Measurements from ENCODE around the gene SMAD6.
"Not testable (repeated sequence)": the region's sequence is repeated elsewhere in the genome, so short reads cannot be mapped to it uniquely, and the experiment has no call there.

SMAD6 gene

DNA sequence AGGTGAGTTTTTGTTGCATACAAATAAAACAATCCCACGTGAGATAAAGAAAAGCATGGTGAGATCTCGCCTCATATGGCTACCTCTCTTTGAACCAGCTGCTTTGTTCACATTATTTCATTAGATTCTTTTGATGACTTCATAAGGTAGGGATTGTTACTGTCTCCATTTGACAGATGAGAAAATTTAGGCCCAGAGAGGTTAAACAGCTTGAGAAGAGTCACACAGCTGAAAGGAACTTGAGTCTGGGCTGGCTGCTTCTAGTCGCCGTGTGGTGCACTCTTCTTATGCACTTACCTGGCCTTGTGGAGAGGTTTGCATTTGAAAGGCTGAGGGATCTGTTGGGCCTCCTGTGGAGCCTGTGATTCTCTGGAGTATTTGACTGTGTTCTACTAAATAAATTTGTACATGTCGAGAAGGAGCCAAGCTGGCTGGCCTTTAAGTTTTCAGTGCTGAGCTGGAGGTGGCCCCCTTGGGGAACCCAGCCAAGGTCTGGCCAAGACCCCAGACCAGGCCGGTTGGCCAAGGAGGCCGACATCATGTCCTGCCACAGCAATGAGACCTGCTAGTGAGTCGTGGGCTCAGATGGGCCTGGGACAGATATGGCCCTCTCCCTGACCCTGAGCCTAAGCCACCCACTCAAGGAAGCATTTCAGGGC is 125.1 kb downstream of the SMAD6 start:
- Histone ChIP-seq H3K4me3 (ENCODE audit: low read depth, low read length) (no peak overlapping the region), H2AFZ (no peak overlapping the region), H3K27me3 (ENCODE audit: control insufficient read depth, insufficient read depth, low read length) (no peaks in the 10 kb centered on the region), H3K9me3 (ENCODE audit: control insufficient read depth, low read length) (no peaks in the 10 kb centered on the region), H3K79me2 (no peaks in the 10 kb centered on the region), H3K27ac (no peak overlapping the region), H3K4me1 (no peaks in the 10 kb centered on the region), H3K9ac (no peak overlapping the region), H3K36me3 (ENCODE audit: control insufficient read depth, insufficient read depth, low read length) (no peaks in the 10 kb centered on the region), H3K4me2 (ENCODE audit: low read length) (no peak overlapping the region)
- TF ChIP-seq, protein P1, sequence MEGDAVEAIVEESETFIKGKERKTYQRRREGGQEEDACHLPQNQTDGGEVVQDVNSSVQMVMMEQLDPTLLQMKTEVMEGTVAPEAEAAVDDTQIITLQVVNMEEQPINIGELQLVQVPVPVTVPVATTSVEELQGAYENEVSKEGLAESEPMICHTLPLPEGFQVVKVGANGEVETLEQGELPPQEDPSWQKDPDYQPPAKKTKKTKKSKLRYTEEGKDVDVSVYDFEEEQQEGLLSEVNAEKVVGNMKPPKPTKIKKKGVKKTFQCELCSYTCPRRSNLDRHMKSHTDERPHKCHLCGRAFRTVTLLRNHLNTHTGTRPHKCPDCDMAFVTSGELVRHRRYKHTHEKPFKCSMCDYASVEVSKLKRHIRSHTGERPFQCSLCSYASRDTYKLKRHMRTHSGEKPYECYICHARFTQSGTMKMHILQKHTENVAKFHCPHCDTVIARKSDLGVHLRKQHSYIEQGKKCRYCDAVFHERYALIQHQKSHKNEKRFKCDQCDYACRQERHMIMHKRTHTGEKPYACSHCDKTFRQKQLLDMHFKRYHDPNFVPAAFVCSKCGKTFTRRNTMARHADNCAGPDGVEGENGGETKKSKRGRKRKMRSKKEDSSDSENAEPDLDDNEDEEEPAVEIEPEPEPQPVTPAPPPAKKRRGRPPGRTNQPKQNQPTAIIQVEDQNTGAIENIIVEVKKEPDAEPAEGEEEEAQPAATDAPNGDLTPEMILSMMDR (IDR thresholded peaks at IDR 0.05): no peak

DNA sequence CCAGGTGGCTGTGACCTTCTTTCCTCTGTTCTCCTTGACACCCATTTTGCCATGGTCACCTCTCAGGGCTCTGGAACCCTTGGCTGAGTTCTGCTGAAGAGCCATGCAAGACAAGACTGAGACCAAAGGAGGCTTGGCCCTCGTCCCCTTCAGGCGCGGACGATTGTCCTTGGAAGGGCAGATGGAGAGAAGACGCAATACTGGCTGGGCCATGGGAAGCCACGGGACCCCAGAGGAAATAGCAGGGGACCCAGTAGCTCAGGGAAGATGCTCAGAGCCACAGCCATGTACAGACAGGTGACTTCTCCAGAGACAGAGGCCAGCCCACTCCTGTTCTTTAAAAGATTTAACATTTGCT is 125.6 kb downstream of the SMAD6 start:
- Histone ChIP-seq H3K79me2 (no peaks in the 10 kb centered on the region), H3K27ac (no peak overlapping the region), H3K4me2 (ENCODE audit: low read length) (no peak overlapping the region), H3K4me1 (no peaks in the 10 kb centered on the region), H3K27me3 (ENCODE audit: control insufficient read depth, insufficient read depth, low read length) (no peaks in the 10 kb centered on the region), H3K9me3 (ENCODE audit: control insufficient read depth, low read length) (no peaks in the 10 kb centered on the region), H3K36me3 (ENCODE audit: control insufficient read depth, insufficient read depth, low read length) (no peaks in the 10 kb centered on the region), H3K9ac (no peak overlapping the region), H3K4me3 (ENCODE audit: low read depth, low read length) (no peak overlapping the region), H2AFZ (no peak overlapping the region)
- TF ChIP-seq, protein P1 (IDR thresholded peaks at IDR 0.05): no peak

- H3K4me2 ChIP-seq (ENCODE audit: low read length); H3K9me3 ChIP-seq (ENCODE audit: control insufficient read depth, low read length); H2AFZ ChIP-seq; H3K4me3 ChIP-seq (ENCODE audit: low read depth, low read length); H3K4me1 ChIP-seq; H3K36me3 ChIP-seq (ENCODE audit: control insufficient read depth, insufficient read depth, low read length); H3K27me3 ChIP-seq (ENCODE audit: control insufficient read depth, insufficient read depth, low read length); H3K27ac ChIP-seq; H3K79me2 ChIP-seq; H3K9ac ChIP-seq: not testable (repeated sequence)
These were observed 126.9 kb downstream of the SMAD6 start for GRCh38 chr15:66828817-66829541.

DNA sequence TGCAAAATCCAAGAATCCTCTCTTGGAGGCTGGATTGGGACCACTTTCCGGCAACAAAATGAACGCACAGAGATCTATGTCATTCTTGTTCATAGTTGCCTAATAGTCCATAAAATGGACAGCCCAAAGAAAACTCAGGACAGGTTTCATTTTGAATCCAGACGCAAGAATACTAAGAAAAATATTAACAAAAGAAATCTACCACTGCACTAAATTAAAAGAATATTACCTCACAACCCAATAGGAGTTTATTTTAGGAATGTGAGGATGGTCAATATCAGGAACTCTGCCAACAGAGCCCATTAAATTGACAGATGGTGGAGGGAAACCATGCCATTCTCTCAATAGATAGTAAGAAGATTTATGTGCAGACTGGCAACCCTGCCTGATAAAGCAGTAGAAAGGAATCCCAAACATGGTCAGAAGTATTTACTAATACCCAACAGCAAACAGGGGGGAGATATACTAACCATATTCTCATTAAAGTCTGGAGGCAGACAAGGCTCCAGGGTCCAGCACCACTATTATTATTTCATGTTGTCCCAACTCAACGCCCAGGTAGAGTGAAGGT is 127.6 kb downstream of the SMAD6 start:
- no peak overlapping the region for H3K4me3 ChIP-seq (ENCODE audit: low read depth, low read length)
- H3K27me3 ChIP-seq (ENCODE audit: control insufficient read depth, insufficient read depth, low read length): no peaks in the 10 kb centered on the region
- H3K4me1 ChIP-seq: no peaks in the 10 kb centered on the region
- H3K36me3 ChIP-seq (ENCODE audit: control insufficient read depth, insufficient read depth, low read length): no peaks in the 10 kb centered on the region
- H3K27ac ChIP-seq: no peak overlapping the region
- H2AFZ ChIP-seq: no peak overlapping the region
- H3K9me3 ChIP-seq (ENCODE audit: control insufficient read depth, low read length): no peaks in the 10 kb centered on the region
- TF ChIP-seq, protein P1 (IDR thresholded peaks at IDR 0.05): no peak
- H3K4me2 ChIP-seq (ENCODE audit: low read length): no peak overlapping the region
- no peaks in the 10 kb centered on the region for H3K79me2 ChIP-seq
- H3K9ac ChIP-seq: no peak overlapping the region

GRCh38 chr15:66830358-66830757 is 128.3 kb downstream of the SMAD6 start:
- Histone ChIP-seq H3K27me3 (ENCODE audit: control insufficient read depth, insufficient read depth, low read length) (no peaks in the 10 kb centered on the region), H3K36me3 (ENCODE audit: control insufficient read depth, insufficient read depth, low read length) (no peaks in the 10 kb centered on the region), H3K4me1 (no peaks in the 10 kb centered on the region), H3K9ac (no peak overlapping the region), H3K4me2 (ENCODE audit: low read length) (no peak overlapping the region), H3K4me3 (ENCODE audit: low read depth, low read length) (no peak overlapping the region), H3K27ac (no peak overlapping the region), H3K9me3 (ENCODE audit: control insufficient read depth, low read length) (no peaks in the 10 kb centered on the region), H2AFZ (no peak overlapping the region), H3K79me2 (no peaks in the 10 kb centered on the region)
- TF ChIP-seq, protein P1 (IDR thresholded peaks at IDR 0.05): no peak
